Thyroid gland (tissue), 4 donors: ENCODE data around the gene COL9A1. TPM values are rescaled to one million over a fixed set of nuclear protein-coding genes. Genes with fewer than 3 reads are reported as not detected.

Source experiments
- DNase-seq, 2 donors: peaks; one replicate each; pipeline ENCODE4 v3.0.0-alpha.2; 2019
- H3K27ac ChIP-seq, 3 donors: fragments of 200-600 bp; sonication (generic); 1 replicate in 2 of 3; 2 replicates in 1 of 3; pipeline ENCODE4 v1.5.1; 2016 to 2019; ENCODE audit warnings: mild to moderate bottlenecking in 1 of 3, moderate library complexity in 1 of 3
- H3K27me3 ChIP-seq: fragments of 200-600 bp; sonication (generic); one replicate; pipeline ENCODE4 v1.5.1; 2019
- H3K36me3 ChIP-seq, 2 donors: fragments of 200-600 bp; sonication (generic); one replicate each; pipeline ENCODE4 v1.5.1; 2016 to 2019
- H3K4me1 ChIP-seq, 2 donors: fragments of 200-600 bp; sonication (generic); one replicate each; pipeline ENCODE4 v1.5.1; 2017 to 2019
- H3K4me3 ChIP-seq, 3 donors: fragments of 200-600 bp; sonication (generic); replicated peaks in 1 of 3; 1 replicate in 2 of 3; 2 replicates in 1 of 3; pipeline ENCODE4 v1.5.1; 2016; ENCODE audit warnings: mild to moderate bottlenecking in 1 of 3
- H3K9me3 ChIP-seq: fragments of 200-600 bp; sonication (generic); one replicate; pipeline ENCODE4 v1.5.1; 2017
- POLR2A ChIP-seq, 2 donors: fragments of 450-650 bp; IDR thresholded peaks; one replicate each; pipeline ENCODE4 v1.6.1; 2017; ENCODE audit warnings: antibody characterized with exemption in 2 of 2, mild to moderate bottlenecking in 2 of 2, moderate library complexity in 1 of 2
- WGBS, 2 donors: methylation state at CpG; one replicate each; pipeline ENCODE4 v1.1.5; 2017; 5-methylcytosine and 5-hydroxymethylcytosine counted together
- intact Hi-C: fragments of 100-400 bp; cut with DNase I; formaldehyde crosslinking; loops from one replicate; pipeline ENCODE4 v1.15.1; 2023
- total RNA-seq, 4 donors: library from RNA; depleted of rRNA; stranded (reverse); fragments of >200 nt; gene quantifications; one replicate each; pipeline ENCODE4 v1.2.3, GENCODE V29; 2016
- TF ChIP-seq, protein P1 (sequence below), 6 experiments: fragments of 200-600 bp in 3 of 6; fragments of 450-650 bp in 3 of 6; sonication (generic) in 3 of 6; IDR thresholded peaks; one replicate each; pipeline ENCODE4 v1.5.1; 2016 to 2019; ENCODE audit warnings: antibody characterized with exemption in 6 of 6, mild to moderate bottlenecking in 2 of 6, inconsistent platforms in 1 of 6, moderate library complexity in 1 of 6

The COL9A1 gene
- total RNA-seq, 4 donors from 2014 or later = 0.33 TPM; not detected in 2

- no peaks in the 10 kb centered on the region for H3K36me3 ChIP-seq
- H3K27ac ChIP-seq = no peak overlapping the region
- DNase-seq = no peak
- TF ChIP-seq, protein P1, sequence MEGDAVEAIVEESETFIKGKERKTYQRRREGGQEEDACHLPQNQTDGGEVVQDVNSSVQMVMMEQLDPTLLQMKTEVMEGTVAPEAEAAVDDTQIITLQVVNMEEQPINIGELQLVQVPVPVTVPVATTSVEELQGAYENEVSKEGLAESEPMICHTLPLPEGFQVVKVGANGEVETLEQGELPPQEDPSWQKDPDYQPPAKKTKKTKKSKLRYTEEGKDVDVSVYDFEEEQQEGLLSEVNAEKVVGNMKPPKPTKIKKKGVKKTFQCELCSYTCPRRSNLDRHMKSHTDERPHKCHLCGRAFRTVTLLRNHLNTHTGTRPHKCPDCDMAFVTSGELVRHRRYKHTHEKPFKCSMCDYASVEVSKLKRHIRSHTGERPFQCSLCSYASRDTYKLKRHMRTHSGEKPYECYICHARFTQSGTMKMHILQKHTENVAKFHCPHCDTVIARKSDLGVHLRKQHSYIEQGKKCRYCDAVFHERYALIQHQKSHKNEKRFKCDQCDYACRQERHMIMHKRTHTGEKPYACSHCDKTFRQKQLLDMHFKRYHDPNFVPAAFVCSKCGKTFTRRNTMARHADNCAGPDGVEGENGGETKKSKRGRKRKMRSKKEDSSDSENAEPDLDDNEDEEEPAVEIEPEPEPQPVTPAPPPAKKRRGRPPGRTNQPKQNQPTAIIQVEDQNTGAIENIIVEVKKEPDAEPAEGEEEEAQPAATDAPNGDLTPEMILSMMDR (IDR thresholded peaks at IDR 0.05) = no peak
- TF ChIP-seq POLR2A (IDR thresholded peaks at IDR 0.05) = no peak
- no peaks in the 10 kb centered on the region for H3K27me3 ChIP-seq
- WGBS, 2 donors = 77 to 86% methylated on average over 6 of the region's 6 CpGs
- H3K4me3 ChIP-seq = no peak overlapping the region
- H3K4me1 ChIP-seq = no peaks in the 10 kb centered on the region
- H3K9me3 ChIP-seq = no peaks in the 10 kb centered on the region
- intact Hi-C loops = no loop called here
These were observed 114.7 kb downstream of the COL9A1 start for GRCh38 chr6:70188202-70188601.

DNA sequence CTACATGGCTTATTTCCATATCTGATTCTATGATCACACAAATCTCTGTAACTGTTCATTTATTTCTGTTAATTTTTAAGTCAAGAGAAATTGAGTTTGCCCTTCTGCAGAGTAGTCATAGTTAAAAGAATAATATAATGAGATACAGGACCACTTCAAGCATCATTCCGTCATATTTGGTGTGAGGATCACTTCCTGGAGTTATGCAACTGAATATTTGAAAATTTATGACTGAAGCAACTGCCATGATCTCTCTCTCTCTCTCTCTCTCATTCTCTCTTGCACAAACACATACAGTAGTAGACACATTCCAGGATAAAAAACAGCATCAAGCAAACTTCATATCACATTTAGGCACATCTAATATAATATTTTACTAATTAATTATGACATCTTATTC lies 116.4 kb downstream of the COL9A1 start:
- no peaks in the 10 kb centered on the region for H3K4me1 ChIP-seq
- TF ChIP-seq, protein P1 (IDR thresholded peaks at IDR 0.05) = no peak
- TF ChIP-seq POLR2A (IDR thresholded peaks at IDR 0.05) = no peak
- no peaks in the 10 kb centered on the region for H3K27me3 ChIP-seq
- no peak overlapping the region for H3K4me3 ChIP-seq
- WGBS, 2 donors = 87 to 89% methylated on average over 1 of the region's 1 CpG
- intact Hi-C loops = no loop called here
- H3K27ac ChIP-seq = no peak overlapping the region
- H3K9me3 ChIP-seq = no peaks in the 10 kb centered on the region
- DNase-seq = no peak
- H3K36me3 ChIP-seq = no peaks in the 10 kb centered on the region

- Histone ChIP-seq H3K4me1 (no peaks in the 10 kb centered on the region), H3K36me3 (no peaks in the 10 kb centered on the region), H3K27ac (no peak overlapping the region), H3K4me3 (no peak overlapping the region), H3K27me3 (no peaks in the 10 kb centered on the region), H3K9me3 (no peaks in the 10 kb centered on the region)
- no peak for DNase-seq
- intact Hi-C loops = no loop called here
- WGBS, 2 donors = 82 to 88% methylated on average over 3 of the region's 3 CpGs
- TF ChIP-seq POLR2A (IDR thresholded peaks at IDR 0.05) = no peak
- TF ChIP-seq, protein P1 (IDR thresholded peaks at IDR 0.05) = no peak
These were observed 118.2 kb downstream of the COL9A1 start for GRCh38 chr6:70184723-70185122.

DNA sequence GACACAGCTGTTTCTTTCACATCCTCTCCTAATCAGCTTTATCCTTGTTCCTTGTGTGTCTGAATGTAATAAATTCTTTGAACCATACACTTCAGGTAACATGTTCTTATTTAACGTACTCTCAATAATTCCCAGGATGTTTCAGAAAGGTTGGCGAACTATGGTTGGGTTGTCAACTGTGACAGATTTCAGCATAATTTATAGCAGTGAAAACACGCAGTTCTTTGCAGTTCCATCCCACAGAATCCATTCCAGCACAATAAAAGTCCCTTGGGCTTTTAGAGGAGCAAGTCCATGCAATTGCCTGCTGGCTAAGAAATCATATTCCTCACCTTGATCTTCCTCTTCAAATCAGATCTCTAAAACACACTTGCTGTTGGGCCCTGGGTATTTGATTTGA lies 119.3 kb downstream of the COL9A1 start:
- Histone ChIP-seq H3K27ac (no peak overlapping the region), H3K4me1 (no peaks in the 10 kb centered on the region), H3K4me3 (no peak overlapping the region), H3K9me3 (no peaks in the 10 kb centered on the region), H3K36me3 (no peaks in the 10 kb centered on the region), H3K27me3 (no peaks in the 10 kb centered on the region)
- intact Hi-C loops = no loop called here
- WGBS, 2 donors = 51 to 59% methylated on average over 3 of the region's 3 CpGs
- no peak for DNase-seq
- TF ChIP-seq, protein P1 (IDR thresholded peaks at IDR 0.05) = no peak
- no peak for TF ChIP-seq POLR2A (IDR thresholded peaks at IDR 0.05)

- intact Hi-C loops = no loop called here
These were observed 121.8 kb downstream of the COL9A1 start for GRCh38 chr6:70180901-70181599.

More at GRCh38 chr6:70180901-70181599, 121.8 kb downstream of the COL9A1 start:
- DNase-seq = no peak
- 52 to 58% methylated on average over 1 of the region's 1 CpG for WGBS, 2 donors
- Histone ChIP-seq H3K4me1 (no peaks in the 10 kb centered on the region), H3K27ac (no peak overlapping the region), H3K9me3 (no peaks in the 10 kb centered on the region), H3K4me3 (no peak overlapping the region), H3K36me3 (no peaks in the 10 kb centered on the region), H3K27me3 (no peaks in the 10 kb centered on the region)
- TF ChIP-seq POLR2A (IDR thresholded peaks at IDR 0.05) = no peak
- TF ChIP-seq, protein P1 (IDR thresholded peaks at IDR 0.05) = no peak
